ENCODE results near the gene TAAR1.
A peak's percentile ranks its signal among the peaks of the same experiment; 100 is the strongest.
"Not testable (repeated sequence)": the region's sequence is repeated elsewhere in the genome, so short reads cannot be mapped to it uniquely, and the experiment has no call there.

TAAR1 gene

GRCh38 chr6:132659082-132659481 lies at the start of gene TAAR1:
Gene TAAR1, minus strand, starts transcription at chr6:132659182. Its CDS starts 13,179 bp downstream, at chr6:132646003.
- DNase-seq = no peak

- DNase-seq = no peak
Observed at GRCh38 chr6:132708771-132709170, 49.8 kb upstream of the TAAR1 start.

- DNase-seq = no peak
Observed at GRCh38 chr6:132708002-132708401, 49.0 kb upstream of the TAAR1 start.

- DNase-seq = not testable (repeated sequence)
Observed at GRCh38 chr6:132706756-132707155, 47.8 kb upstream of the TAAR1 start.

GRCh38 chr6:132703936-132704335 lies 45.0 kb upstream of the TAAR1 start:
- no peak for DNase-seq

- DNase-seq = no peak
Observed at GRCh38 chr6:132698608-132699007, 39.6 kb upstream of the TAAR1 start.

- DNase-seq = no peak
Observed at GRCh38 chr6:132695773-132696172, 36.8 kb upstream of the TAAR1 start.

- no peak for DNase-seq
Observed at GRCh38 chr6:132693478-132693877, 34.5 kb upstream of the TAAR1 start.

GRCh38 chr6:132690678-132691077 lies 31.7 kb upstream of the TAAR1 start:
- no peak for DNase-seq

- DNase-seq = peak; percentile 76 to 89 (median 86)
Observed at GRCh38 chr6:132687306-132687705, 28.3 kb upstream of the TAAR1 start.

- DNase-seq = peak; percentile 62 to 88 (median 82)
Observed at GRCh38 chr6:132686531-132686930, 27.5 kb upstream of the TAAR1 start.

GRCh38 chr6:132685009-132685408 lies 26.0 kb upstream of the TAAR1 start:
- peak; percentile 38 to 79 (median 76) for DNase-seq

GRCh38 chr6:132684272-132684671 lies 25.3 kb upstream of the TAAR1 start:
- peak in 2 of 3 donors; percentile 33 to 52 for DNase-seq

- DNase-seq = peak; percentile 50 to 64 (median 57)
Observed at GRCh38 chr6:132683543-132683942, 24.6 kb upstream of the TAAR1 start.

GRCh38 chr6:132679094-132679493 lies 20.1 kb upstream of the TAAR1 start:
- not testable (repeated sequence) for DNase-seq

- peak; percentile 50 to 66 (median 64) for DNase-seq
Observed at GRCh38 chr6:132675749-132676148, 16.8 kb upstream of the TAAR1 start.

- no peak for DNase-seq
Observed at GRCh38 chr6:132675002-132675401, 16.0 kb upstream of the TAAR1 start.

GRCh38 chr6:132673376-132674094 lies 14.6 kb upstream of the TAAR1 start:
- no peak for DNase-seq

- no peak for DNase-seq
Observed at GRCh38 chr6:132671295-132671694, 12.3 kb upstream of the TAAR1 start.

GRCh38 chr6:132669690-132670291 lies 10.8 kb upstream of the TAAR1 start:
- DNase-seq = peak; percentile 62 to 89 (median 85)

- DNase-seq = no peak
Observed at GRCh38 chr6:132666118-132666517, 7.1 kb upstream of the TAAR1 start.

- no peak for DNase-seq
Observed at GRCh38 chr6:132664309-132665034, 5.5 kb upstream of the TAAR1 start.

GRCh38 chr6:132663661-132664060 lies 4.7 kb upstream of the TAAR1 start:
- no peak for DNase-seq

GRCh38 chr6:132661906-132662305 lies 2.9 kb upstream of the TAAR1 start:
- no peak for DNase-seq

All from suppressor macrophage treated with lipopolysaccharide for 1 hour (primary cell).